ENCODE measurements around the gene FHOD1.

FHOD1 gene

DNA sequence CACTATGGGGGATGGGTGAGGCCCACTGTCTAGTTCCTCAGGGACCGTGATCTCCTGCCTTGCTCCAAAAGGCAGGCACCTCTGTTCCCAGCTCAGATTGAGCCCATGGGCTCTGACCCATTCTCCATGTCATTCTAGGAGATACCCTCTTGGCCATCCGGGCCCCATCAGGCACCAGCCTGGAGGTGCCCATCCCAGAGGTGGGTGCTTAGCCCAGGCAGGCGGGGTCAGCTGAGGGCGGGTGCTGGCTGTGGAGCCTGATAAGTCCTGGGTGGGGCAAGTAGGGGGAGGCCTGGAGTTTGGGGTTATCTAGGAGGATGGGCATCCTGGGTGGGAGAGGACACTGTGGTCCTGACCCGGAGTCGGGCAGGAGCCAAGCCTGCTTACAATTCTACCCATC, 53.0 kb downstream of the FHOD1 start:
- H4K20me1 ChIP-seq = peaks cover 68% of the 10 kb centered on the region
- no peaks in the 10 kb centered on the region for H3K27me3 ChIP-seq
- peaks cover 72% of the 10 kb centered on the region for H3K4me1 ChIP-seq
- no peak overlapping the region; the same call in 1 of the 2 replicates for H3K9ac ChIP-seq
- H3K9me3 ChIP-seq = no peaks in the 10 kb centered on the region
- H3K27ac ChIP-seq = no peak overlapping the region
- H3K36me3 ChIP-seq = peaks cover 58% of the 10 kb centered on the region
- no peak overlapping the region for H3K4me3 ChIP-seq
- H3K4me2 ChIP-seq = peak overlapping the region; percentile 96
- TF ChIP-seq Cebpa-rat (IDR thresholded peaks at IDR 0.05) = no peak

DNA sequence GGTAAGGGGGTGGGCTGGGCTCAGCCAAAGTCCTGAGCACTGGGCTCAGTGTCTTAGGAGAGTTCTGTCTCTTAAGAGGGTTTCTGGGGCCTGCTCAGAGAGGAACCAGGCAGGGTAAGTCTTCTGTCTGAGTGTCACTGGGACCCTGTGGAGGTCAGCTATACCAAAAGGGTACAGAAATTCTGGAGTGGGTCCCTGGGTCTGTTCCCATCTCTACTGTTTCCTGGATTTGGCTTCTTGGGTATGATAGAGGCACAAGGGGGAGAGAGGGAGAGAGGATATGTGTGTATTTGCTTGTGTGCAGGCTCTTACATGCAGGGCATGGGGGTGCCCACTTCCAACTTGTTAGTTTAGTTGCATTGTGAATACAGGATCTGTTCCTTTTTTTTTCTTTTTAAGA, 53.7 kb downstream of the FHOD1 start:
- Histone ChIP-seq H3K9ac (peak overlapping the region; percentile 99), H3K27ac (peak overlapping the region; percentile 97; the same call in 1 of the 2 replicates), H3K4me1 (peaks cover 65% of the 10 kb centered on the region), H3K4me2 (peak overlapping the region; percentile 96), H3K9me3 (no peaks in the 10 kb centered on the region), H3K27me3 (no peaks in the 10 kb centered on the region), H3K36me3 (peaks cover 54% of the 10 kb centered on the region), H3K4me3 (peak overlapping the region; percentile 100), H4K20me1 (peaks cover 63% of the 10 kb centered on the region)
- TF ChIP-seq Cebpa-rat (IDR thresholded peaks at IDR 0.05) = no peak

DNA sequence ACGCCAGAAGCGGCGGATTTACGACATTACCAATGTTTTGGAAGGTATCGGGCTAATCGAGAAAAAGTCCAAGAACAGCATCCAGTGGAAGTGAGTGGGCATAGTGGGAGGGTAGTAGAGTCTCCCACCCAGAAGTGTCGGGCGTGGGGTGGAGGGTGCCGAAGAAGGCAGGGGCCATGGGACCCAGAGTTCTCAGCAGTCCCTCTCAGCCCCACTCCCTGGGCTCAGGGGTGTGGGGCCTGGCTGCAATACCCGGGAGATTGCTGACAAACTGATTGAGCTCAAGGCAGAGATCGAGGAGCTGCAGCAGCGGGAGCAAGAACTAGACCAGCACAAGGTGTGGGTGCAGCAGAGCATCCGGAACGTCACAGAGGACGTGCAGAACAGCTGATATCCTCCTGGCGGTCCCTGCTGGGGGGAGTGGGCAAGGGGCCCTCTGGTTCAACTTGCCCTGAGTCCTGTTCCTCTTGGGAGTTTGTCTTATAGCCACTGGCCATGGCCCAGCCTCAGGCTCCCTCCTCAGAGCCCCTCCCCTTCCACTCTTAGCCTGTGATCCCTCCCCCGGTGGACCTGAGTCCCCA, 54.4 kb downstream of the FHOD1 start:
- no peak for TF ChIP-seq Cebpa-rat (IDR thresholded peaks at IDR 0.05)
- peak overlapping the region; percentile 100 for H3K4me3 ChIP-seq
- peak overlapping the region; percentile 99 for H3K9ac ChIP-seq
- H3K36me3 ChIP-seq = peaks cover 50% of the 10 kb centered on the region
- H3K4me2 ChIP-seq = peak overlapping the region; percentile 96
- peaks cover 57% of the 10 kb centered on the region for H4K20me1 ChIP-seq
- H3K27ac ChIP-seq = peak overlapping the region; percentile 97
- peaks cover 58% of the 10 kb centered on the region for H3K4me1 ChIP-seq
- no peaks in the 10 kb centered on the region for H3K27me3 ChIP-seq
- no peaks in the 10 kb centered on the region for H3K9me3 ChIP-seq

DNA sequence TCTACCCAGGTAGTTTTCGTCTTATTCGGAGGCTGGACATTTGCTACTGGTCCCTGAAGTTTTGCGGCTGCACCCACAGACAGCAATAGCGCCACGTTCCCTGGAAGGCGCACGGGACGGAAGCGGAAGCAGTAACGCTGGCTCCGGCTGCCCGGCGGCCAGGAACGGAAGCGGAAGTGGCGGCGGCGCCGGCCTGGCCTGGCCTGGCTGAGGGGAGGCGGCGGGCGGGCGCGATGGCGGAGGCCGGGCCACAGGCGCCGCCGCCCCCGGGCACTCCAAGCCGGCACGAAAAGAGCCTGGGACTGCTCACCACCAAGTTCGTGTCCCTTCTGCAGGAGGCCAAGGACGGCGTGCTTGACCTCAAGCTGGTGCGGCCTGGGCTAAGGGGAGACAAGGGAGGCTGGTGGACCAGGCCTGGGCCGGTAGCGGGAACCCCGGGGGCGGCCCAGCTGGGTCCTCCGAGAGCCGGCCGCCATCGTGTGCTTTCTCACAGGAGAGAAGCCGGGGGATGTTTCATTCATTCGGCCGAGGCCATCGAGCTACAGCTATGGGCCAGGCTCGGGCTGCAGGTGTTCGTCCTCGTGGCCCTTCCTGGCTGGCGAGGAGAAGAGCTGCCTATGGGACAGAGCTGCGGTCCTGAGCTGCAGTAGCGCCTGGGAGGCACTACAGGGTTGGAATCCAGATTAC, 55.1 kb downstream of the FHOD1 start, which contains the start of gene E2F4:
Gene E2F4 (plus strand): TSS at position 161 of the 687 bp plus-strand sequence. CDS start 73 bp downstream, at position 234.
- Histone ChIP-seq H3K9ac (peak within 1 kb of the TSS; percentile 99), H3K9me3 (no peaks in the 10 kb centered on the region), H3K4me2 (peak within 1 kb of the TSS; percentile 96), H3K4me3 (peak within 1 kb of the TSS; percentile 100), H4K20me1 (peaks cover 49% of the 10 kb centered on the region), H3K27me3 (no peaks in the 10 kb centered on the region), H3K27ac (peak within 1 kb of the TSS; percentile 97), H3K36me3 (peaks cover 42% of the 10 kb centered on the region), H3K4me1 (peaks cover 51% of the 10 kb centered on the region)
- no peak for TF ChIP-seq Cebpa-rat (IDR thresholded peaks at IDR 0.05)

DNA sequence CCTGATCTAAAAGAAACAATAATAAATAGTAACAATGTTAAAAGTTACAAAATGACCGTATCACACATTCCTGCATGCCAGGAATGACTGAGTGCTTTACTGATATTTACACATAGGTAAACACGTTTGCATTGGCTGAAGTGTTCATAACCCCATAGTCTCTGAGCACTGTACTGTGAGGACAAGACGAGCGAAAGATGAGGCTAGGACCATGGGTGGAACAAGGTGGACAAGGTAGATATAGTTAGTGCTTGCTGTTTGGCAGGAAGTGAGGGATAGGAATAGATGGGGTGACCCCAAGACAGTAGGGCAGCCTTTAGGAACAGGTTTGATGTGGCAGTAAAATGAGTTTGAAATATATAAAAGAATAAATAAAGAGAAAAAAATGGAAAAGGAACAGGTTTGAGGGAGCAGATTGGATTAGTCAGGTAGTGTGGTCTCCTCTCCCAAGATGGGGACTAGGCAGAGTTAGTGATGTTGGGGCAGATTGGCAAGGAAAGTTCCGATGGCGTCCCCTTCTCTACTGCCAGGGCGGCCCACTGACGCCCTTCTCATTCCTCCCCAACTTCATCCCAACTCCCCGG, 55.8 kb downstream of the FHOD1 start:
- Histone ChIP-seq H3K36me3 (peaks cover 36% of the 10 kb centered on the region), H3K9ac (no peak overlapping the region), H4K20me1 (peaks cover 43% of the 10 kb centered on the region), H3K27me3 (no peaks in the 10 kb centered on the region), H3K4me2 (peak overlapping the region; percentile 96), H3K9me3 (no peaks in the 10 kb centered on the region), H3K27ac (no peak overlapping the region; the same call in 1 of the 2 replicates), H3K4me1 (peaks cover 45% of the 10 kb centered on the region), H3K4me3 (peak overlapping the region; percentile 100)
- TF ChIP-seq Cebpa-rat (IDR thresholded peaks at IDR 0.05) = no peak

DNA sequence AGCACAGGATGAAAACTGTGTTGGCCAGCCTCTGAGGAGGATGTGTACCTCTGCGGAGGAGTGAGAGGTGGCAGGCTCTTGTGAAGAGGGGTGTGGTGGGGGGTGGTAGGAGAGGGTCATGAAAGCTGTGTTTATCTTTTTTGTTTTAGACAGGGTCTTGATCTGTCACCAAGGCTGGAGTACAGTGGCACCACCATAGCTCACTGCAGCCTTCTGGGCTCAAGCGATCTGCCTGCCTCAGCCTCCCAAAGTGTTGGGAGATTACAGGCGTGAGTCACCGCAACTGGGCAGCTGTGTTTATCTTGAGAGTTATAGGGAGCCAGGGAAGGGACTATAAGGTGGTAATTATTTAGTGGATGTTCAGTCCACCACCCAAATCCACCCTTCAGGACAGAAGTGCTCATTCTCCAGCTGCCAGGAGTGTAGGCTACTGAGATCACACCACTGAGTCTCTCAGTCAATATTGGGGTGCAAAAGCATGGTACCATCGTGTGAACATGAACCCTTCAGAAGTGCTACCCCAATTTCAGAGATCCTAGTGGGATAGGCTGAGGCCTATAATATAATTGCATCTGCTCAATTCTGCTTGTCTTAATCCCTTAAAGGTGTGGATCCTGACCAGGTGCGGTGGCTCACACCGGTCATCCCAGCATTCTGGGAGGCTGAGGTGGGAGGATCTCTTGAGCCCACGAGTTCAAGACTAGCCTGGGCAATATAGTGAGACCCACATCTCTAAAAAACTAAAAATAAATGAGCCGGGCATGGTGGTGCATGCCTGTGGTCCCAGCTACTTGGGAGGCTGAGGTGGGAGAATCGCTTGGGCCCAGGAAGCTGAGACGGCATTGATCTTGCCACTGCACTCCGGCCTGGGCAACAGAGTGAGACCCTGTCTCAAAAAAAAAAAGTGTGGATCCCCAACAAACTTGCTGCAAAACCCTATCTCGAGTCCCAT, 56.6 kb downstream of the FHOD1 start:
- TF ChIP-seq Cebpa-rat (IDR thresholded peaks at IDR 0.05) = no peak
- peaks cover 46% of the 10 kb centered on the region for H3K4me1 ChIP-seq
- peak overlapping the region; percentile 96; the same call in 1 of the 2 replicates for H3K4me2 ChIP-seq
- H4K20me1 ChIP-seq = peaks cover 35% of the 10 kb centered on the region
- no peak overlapping the region for H3K27ac ChIP-seq
- H3K9ac ChIP-seq = no peak overlapping the region
- H3K36me3 ChIP-seq = peaks cover 28% of the 10 kb centered on the region
- H3K27me3 ChIP-seq = peaks cover 6% of the 10 kb centered on the region; the same call in 1 of the 2 replicates
- H3K4me3 ChIP-seq = no peak overlapping the region
- no peaks in the 10 kb centered on the region for H3K9me3 ChIP-seq

DNA sequence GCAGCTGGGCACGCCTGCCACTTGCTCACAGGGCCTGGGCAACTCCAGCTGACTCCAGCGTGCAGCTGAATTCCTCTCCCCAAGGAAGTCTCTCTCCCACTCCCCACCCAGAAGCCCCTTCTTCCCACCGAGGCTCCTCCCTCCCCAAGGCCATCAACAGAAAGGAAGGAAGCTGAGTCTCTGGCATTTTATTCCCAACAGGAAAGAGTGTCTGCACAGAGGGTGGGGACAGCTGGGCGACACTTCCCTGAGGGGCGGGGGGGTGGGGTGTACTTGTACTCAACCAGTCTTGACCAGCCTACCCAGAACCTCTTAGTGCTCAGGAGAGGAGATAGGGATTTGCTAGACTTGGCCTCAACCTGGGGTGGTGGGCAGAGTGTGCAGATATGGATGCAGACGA, 57.2 kb downstream of the FHOD1 start, which contains the start of gene EXOC3L1:
Gene EXOC3L1 (minus strand): TSS at position 96 of the 400 bp plus-strand sequence. CDS start 460 bp downstream, outside the sequence.
- H3K9ac ChIP-seq = no peak within 1 kb of the TSS
- no peak within 1 kb of the TSS for H3K4me3 ChIP-seq
- H3K4me2 ChIP-seq = peak within 1 kb of the TSS; percentile 24; the same call in 1 of the 2 replicates
- H3K36me3 ChIP-seq = peaks cover 21% of the 10 kb centered on the region
- no peak for TF ChIP-seq Cebpa-rat (IDR thresholded peaks at IDR 0.05)
- H3K9me3 ChIP-seq = no peaks in the 10 kb centered on the region
- H4K20me1 ChIP-seq = peaks cover 32% of the 10 kb centered on the region
- H3K4me1 ChIP-seq = peaks cover 51% of the 10 kb centered on the region
- no peak within 1 kb of the TSS for H3K27ac ChIP-seq
- peaks cover 13% of the 10 kb centered on the region for H3K27me3 ChIP-seq

DNA sequence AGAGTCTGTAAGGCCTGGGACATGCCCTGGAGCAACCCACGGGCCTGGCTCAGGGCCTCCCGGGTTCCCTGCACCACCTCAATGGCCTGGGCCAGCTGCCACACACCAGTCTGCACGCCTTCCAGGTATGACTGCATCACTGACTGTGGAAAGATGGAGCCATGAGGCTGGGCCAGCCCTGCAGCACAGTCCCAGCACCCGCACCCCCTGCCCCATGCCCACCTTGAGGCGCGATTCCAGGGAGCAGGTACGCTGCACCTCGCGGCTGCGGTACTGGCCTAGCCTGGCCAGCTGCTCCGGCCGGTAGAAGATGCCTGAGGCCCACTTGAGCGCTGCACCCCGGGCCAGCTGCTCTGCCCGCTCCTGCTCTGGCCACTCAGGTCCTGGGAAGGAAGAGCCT, 58.5 kb downstream of the FHOD1 start:
- Histone ChIP-seq H3K4me2 (no peak overlapping the region), H3K9me3 (no peaks in the 10 kb centered on the region), H4K20me1 (peaks cover 28% of the 10 kb centered on the region), H3K36me3 (peaks cover 9% of the 10 kb centered on the region), H3K9ac (no peak overlapping the region), H3K4me3 (no peak overlapping the region), H3K27ac (no peak overlapping the region), H3K27me3 (peaks cover 23% of the 10 kb centered on the region), H3K4me1 (peaks cover 54% of the 10 kb centered on the region)
- no peak for TF ChIP-seq Cebpa-rat (IDR thresholded peaks at IDR 0.05)

DNA sequence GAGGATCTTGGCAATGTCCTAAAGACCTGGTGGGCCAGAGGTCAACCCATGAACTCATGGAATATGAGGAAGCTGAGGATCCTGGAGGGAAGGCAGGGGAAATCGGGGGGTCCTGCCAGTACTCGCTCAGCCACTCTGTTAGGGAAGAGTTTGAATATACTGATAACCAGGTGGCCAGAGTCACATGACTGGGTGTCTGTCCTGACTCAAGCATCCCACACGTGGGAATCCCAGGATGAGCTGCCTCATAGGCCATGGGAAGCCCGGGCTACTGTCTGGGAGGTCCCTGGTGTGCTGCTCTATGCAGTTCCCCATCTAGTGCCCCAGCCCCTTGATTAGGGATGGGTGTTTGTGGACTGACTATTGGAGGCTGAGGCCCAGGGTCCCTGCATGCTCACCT, 59.0 kb downstream of the FHOD1 start:
- Histone ChIP-seq H3K4me3 (no peak overlapping the region), H3K9me3 (no peaks in the 10 kb centered on the region), H3K36me3 (peaks cover 4% of the 10 kb centered on the region; the same call in 1 of the 2 replicates), H3K4me1 (peaks cover 50% of the 10 kb centered on the region), H3K27me3 (peaks cover 23% of the 10 kb centered on the region), H4K20me1 (peaks cover 23% of the 10 kb centered on the region), H3K4me2 (no peak overlapping the region), H3K9ac (no peak overlapping the region), H3K27ac (no peak overlapping the region)
- TF ChIP-seq Cebpa-rat (IDR thresholded peaks at IDR 0.05) = no peak
